HG03521 (cell line): ENCODE measurements around the gene MXRA5.
"Not testable (repeated sequence)": the region's sequence is repeated elsewhere in the genome, so short reads cannot be mapped to it uniquely, and the experiment has no call there.

ENCODE experiments used
- ATAC-seq: cut with Tn5 transposase; IDR thresholded peaks from one replicate; pipeline ENCODE4 v1.9.1; 2021; ENCODE audit warnings: mild to moderate bottlenecking, moderate library complexity; ENCODE audit not compliant: unreplicated experiment

MXRA5 gene, protein sequence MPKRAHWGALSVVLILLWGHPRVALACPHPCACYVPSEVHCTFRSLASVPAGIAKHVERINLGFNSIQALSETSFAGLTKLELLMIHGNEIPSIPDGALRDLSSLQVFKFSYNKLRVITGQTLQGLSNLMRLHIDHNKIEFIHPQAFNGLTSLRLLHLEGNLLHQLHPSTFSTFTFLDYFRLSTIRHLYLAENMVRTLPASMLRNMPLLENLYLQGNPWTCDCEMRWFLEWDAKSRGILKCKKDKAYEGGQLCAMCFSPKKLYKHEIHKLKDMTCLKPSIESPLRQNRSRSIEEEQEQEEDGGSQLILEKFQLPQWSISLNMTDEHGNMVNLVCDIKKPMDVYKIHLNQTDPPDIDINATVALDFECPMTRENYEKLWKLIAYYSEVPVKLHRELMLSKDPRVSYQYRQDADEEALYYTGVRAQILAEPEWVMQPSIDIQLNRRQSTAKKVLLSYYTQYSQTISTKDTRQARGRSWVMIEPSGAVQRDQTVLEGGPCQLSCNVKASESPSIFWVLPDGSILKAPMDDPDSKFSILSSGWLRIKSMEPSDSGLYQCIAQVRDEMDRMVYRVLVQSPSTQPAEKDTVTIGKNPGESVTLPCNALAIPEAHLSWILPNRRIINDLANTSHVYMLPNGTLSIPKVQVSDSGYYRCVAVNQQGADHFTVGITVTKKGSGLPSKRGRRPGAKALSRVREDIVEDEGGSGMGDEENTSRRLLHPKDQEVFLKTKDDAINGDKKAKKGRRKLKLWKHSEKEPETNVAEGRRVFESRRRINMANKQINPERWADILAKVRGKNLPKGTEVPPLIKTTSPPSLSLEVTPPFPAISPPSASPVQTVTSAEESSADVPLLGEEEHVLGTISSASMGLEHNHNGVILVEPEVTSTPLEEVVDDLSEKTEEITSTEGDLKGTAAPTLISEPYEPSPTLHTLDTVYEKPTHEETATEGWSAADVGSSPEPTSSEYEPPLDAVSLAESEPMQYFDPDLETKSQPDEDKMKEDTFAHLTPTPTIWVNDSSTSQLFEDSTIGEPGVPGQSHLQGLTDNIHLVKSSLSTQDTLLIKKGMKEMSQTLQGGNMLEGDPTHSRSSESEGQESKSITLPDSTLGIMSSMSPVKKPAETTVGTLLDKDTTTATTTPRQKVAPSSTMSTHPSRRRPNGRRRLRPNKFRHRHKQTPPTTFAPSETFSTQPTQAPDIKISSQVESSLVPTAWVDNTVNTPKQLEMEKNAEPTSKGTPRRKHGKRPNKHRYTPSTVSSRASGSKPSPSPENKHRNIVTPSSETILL (N-terminal part only)

DNA sequence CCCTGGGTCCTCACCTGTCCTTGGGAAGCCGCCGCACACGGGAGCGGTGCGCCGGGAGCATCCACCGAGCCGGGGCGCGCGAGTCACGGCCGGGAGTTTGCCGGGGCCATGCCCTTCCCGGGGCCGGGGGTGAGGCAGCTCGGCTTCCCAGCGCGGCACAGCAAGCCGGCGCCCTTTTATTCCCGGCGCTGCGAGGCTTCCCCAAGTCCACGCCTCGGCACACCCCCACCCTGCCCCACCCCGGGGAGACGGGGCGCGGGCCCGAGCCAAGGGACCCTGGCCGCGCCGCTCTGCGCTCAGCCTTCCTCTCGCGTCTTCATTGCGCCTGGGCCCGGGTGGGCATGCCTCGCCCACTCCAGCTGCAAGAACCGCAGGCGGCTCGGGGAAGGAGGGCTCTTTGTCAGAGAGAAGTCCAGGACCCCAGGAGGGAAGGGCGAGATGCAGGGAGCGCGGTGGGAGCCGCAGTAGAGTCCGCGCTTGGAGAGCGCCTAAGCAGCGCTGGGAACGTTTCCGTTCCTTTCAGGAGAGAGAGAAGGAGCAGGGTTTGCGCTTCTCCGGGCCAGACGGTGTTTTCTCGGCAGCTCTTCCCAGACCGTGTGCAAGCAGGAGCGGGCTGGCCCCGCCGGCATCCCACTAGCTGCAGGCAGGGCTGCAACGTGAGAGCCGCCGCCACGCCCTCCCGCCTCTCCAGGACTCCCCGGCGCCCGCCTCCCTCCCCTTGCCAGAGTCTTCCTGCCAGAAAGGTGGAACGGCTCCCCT is at the start of gene MXRA5:
Gene MXRA5, minus strand, starts transcription at position 152 of the 759 bp plus-strand sequence. CDS start 2,819 bp downstream, outside the sequence.
- ATAC-seq, result no peak

DNA sequence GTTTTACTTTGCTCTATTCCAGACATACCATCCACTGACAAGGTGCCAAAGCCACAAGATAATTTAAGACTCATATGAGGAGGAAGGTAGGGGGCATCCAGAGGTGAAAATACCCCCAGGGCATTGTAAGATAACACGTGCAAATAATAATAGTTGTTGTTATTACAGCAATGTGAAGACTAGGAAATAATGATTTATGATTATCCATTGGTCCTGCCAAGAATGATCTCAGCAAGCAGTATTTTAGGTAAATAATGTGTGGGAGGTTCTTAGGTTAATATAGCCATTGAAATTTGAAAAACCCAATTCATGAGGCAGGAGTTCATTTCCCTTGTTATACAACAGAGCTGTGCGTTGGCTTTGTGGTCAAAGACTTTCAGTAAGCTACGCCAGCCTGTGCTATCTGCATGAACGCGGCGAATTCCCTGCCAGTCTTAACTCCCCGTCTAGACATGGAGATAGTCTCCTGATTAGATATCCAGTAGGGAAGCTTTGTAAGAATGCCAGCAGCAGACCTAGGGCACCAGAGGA is 47.2 kb upstream of the MXRA5 start:
- ATAC-seq, result no peak

DNA sequence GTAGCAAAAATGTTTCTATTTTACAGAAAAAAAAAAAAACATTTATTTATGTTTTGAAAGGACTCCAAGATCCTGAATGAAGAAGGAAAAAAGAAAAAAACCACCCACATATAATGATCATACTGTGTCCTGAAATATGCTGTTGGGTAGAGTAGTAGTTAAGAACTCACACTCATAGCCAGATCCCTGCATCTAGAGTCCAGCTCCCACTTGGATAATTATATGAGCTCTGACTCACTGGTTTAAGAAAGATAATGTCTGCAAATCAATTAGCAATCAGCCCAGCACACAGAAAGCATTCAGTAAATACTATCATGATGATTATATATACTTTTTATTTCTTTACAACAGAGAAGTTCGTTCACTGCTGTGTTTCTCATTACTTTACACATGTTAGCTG is 46.7 kb upstream of the MXRA5 start:
- ATAC-seq, result no peak

DNA sequence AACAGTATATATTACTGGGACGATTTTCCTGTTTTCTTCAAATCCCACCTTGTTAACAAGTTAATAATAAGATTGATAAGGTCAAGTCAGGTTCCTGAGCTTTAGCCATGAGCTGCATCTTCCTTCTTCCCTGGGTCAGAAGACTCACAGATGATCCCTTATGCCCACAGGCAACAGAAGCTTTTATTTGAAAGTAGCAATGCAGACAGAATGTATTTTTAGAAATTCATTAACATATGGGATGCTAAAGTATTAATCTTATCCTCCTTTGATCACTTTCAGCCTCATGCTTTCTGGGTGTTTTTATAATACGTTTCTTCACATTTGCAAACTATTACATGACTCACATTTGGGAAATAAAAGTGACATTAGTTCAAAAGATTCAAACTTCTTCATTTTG is 42.0 kb upstream of the MXRA5 start:
- no peak for ATAC-seq

DNA sequence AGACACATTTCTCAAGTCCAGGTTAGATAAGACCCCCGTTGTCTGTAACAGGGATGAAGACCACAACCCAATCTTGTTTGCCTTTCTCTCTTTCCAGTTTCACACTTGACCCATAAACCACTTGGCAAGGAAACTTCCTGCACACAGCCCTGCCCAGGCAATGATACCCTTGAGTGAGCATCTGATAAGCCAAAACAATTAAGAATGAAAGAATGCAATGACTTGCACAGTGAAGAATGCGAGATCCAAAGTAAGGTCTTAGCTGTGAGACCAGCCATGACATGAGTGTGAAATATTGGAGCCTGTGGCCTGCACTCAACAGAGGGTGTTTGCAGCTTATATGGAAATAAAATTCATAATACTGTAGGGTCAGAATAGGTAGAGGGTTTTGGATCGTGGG is 37.9 kb upstream of the MXRA5 start:
- ATAC-seq, result no peak

DNA sequence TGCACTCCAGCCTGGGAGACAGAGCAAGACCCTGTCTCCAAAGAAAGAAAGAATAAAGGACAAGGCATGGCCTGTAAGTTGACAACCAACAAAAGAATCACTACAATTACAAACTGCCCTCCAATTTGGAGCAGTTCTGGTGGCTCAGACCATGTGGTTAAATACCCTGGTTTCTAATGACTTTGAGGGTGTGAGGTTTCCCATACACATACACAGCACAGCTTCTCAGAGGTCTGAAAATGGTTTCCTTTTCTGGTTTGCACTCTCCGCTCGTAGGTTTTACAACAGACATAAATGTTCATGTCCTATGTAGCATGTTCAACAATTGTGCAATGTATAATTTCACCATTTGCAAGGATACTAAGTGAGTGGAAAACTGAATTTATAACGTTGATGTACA is 34.2 kb upstream of the MXRA5 start:
- no peak for ATAC-seq

DNA sequence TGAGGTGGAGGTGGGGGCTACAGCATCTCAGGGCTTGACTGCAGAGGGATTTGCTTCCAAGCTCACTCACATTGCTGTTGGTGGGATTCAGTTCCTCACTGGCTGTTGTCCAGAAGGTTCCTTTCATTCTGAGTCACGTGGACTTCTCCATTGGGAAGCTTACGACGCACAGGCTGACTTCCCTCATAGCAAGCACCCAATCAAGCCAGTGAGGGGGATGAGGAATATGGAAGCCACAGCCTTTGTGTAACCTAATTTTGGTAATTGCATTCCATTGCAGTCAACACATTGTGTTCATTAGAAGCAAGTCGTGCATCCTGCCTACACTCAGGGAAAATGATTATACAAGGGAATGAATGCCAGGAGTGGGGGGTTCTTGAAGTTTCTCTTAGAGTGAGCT is 32.7 kb upstream of the MXRA5 start:
- ATAC-seq, result no peak

DNA sequence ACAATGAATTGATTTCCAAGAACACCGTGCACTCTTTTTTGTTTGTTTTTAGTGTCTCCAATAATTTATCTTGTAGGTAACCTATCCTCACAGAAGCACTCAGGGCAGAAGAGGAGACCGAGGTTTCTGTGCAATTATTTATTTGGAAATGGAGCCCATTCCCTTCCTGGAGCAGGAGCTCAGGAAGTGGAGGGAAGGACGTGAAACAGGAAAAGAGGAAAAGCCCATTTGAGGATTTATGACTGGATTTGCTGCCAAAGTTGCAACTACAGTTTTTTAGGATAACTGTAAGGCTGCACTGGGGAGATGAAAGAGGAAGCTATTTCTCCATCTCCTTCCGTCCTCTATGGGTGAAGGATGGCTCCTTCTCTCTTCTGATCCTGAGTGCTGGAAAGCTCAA is 31.7 kb upstream of the MXRA5 start:
- ATAC-seq, result no peak

DNA sequence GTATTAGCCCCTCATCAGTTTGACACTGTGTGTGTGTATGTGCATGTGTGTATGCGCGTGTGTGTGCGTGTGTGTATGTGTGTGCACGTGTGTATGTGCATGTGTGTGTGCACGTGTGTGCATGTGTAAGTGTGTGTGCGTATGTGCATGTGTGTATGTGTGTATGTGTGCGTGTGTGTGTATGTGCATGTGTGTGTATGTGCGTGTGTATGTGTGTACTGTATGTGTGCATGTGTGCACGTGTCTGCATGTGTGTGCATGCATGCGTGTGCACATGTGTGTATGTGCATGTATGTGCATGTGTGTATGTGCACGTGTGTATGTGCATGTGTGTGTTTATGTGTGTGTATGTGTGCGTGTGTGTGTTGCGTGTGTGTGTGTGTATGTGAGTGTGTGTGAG is 31.1 kb upstream of the MXRA5 start:
- no peak for ATAC-seq

DNA sequence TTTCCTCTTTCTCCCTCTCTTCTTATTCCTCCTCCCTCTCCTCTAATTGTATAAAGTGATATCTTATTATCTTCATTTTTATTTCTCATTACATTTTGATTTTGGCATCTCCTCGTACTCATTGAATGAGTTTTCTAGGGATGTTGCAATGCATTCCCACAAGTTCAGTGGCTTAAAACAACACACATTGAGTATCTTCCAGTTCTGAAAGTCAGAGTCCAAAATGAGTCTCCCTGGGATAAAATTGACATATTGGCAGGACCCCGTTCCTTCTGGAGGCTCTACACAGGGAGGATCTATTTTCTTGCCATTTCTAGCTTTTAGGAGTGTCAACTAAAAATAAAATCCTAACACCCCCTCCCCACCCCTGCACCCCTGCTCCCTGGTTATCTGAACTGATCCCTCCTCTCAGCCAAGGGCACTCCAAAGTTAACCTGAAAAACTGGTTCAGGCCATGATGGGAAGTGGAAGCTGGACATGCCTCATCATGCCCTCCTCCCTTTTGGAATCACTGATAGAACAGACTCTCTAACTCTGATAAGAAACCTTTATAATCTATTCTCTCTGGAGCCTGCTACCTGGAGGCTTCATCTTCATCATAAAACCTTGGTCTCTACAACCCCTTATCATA is 29.5 kb upstream of the MXRA5 start:
- not testable (repeated sequence) for ATAC-seq

DNA sequence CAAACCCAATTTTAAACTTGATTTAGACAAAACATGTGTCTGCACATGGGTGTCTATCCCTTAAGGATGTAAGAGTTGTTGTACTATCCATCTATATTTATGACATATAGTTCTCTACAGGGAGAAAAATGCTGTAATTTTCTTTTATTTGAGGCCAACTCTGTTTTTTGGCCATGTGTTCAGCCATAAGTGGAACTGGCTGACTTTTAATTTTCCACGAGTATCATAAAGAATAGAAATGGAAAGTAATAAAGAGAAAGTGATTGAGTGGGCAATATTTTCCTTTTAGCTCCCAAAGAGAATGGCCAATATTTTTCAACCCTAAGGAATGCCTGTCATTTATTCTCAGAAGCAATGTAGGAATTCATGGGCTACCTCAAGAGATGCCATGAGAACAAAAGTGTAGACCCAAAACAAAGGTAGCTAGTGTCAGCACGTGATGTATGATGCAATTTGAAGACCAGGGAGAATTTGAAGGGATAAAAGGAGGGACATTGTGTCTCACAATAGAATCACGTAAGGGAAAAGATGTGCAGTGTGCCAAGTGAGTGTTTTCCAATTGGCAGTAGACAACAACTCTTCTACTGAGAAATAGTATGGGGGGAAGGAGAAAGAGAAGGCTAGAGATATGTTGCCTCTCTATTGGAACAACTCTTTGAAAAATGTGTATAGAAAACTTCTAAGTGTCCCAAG is 27.8 kb upstream of the MXRA5 start:
- no peak for ATAC-seq

DNA sequence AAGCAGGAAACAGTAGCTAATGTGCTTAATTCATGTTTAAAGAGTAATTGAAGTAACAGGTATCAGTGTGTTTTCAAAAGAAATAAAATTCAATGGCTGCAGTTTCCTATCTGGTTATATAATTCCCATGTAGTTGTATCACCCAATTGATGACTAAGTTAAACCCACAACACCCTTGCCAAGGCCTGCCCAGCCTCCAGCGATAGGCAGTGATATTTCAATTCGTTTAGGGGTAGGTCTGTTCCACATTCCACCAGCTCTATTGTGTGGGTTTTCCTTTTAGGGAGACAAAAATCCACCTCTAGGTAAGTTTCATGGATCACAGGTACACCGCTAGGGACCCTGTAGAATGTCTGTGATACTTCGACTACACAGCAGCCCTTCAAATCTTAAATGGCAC is 24.7 kb upstream of the MXRA5 start:
- ATAC-seq, result no peak

DNA sequence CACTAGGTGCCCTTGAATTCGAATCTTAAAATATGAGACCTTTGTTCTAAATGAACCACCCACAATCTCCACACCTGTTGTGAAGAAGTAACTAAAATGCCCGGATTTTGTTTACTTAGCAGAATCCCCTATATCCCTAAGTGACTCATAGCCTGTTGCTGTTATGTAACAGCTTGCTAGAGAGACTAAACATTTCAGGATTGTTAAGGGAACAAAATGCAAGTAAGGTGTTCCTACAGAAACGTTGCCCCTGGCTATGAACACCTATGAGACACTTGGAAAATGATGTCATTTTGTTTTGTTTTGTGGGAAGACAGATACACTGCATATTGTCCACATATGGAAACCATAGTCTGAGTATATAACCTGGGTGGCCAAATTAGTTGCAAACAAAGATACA is 24.2 kb upstream of the MXRA5 start:
- no peak for ATAC-seq

DNA sequence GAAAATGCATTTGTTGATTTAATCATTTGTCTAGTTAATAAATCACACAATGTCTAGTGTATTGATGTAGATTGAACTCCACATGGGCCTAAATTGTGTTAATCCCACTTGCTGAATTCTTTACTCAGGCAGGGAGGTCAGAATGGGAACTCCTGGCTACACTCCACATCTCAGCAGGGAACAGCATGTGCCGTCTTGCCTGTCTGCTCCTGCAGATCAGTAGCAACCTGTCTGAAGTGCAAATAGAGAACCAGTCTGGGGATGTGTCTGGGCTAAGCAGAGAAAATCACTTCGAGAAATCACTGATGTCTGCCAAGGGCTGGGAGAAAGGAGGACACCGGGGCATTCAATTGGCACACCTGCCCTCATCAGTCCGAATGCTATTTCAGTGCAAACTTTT is 16.5 kb upstream of the MXRA5 start:
- no peak for ATAC-seq

DNA sequence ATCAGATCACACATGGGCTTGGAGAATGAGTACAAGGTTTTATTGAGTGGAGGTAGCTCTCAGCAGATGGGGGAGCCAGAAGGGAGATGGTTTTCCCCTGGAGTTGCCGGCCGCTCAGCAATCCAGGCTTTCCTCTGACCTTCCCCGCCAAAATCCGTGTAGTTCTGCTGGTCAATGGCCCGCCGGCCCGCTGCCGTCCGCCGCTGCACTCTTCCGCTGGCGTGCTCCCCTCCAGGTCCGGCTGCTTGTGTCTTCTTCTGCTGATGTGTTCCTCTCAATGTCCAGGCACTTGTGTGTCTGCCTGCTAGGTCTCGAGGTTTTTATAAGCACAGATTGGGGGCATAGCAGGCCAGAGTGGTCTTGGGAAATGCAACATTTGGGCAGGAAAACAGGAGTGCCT is 14.4 kb upstream of the MXRA5 start:
- ATAC-seq, result no peak

DNA sequence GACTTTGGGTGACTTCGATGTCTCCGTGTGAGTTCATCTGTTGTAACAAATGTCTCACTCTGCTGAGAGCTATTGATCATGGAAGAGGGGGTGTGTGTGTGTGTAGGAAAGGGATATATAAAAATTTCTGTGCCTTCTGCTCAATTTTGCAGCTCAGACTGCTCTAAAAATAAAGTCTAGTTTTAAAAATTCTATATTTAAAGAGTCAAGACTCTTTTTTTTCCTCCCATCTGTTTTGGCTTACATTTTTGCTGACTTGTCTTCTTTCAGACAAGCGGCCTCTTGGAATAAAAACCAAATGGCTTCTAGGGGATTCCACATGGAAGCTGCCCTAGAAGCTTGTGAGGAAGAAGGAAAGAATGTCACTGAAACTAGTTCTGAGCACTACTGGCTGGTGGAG is 6.3 kb upstream of the MXRA5 start:
- not testable (repeated sequence) for ATAC-seq

DNA sequence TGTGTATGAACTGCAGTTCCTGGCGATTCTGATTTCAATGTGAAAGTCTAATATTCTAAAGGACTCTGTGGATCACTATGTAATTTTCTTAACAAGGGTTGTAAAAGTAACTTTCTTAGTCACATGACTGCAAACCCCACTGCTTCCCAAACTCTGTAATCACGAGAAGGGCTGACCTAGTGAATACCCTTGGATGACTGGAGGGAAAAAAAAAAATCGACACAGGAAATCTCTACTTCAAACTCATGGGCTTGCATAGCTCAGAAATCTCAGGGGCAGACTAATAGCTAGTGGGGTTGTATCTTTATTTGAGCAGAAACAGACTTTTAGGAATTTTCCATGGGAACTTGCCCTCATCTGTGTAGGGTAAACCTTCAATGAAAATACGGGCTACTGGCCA is 4.8 kb upstream of the MXRA5 start:
- ATAC-seq, result no peak

DNA sequence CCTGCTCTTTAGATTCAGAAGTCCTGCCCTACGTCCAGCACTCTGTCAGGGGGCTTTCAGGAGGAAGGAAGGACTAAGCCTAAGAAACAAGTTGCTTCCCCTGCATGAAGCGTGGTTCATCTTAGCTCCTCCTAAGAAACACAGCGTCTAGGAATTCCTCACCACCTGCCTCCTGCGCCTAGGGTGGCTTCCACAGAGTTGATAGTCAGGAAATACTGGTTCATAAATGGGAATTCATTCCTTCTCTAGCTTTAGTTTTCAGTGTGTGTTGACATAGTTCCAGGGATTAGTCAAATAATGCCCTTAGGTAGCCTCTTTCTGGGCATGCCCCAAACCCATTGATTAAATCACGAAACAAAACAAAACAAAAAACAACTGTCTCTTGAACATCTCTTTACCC is 1.7 kb upstream of the MXRA5 start:
- no peak for ATAC-seq
